Karpas-422 (cell line): ENCODE results near the gene CUEDC2. TPM values are rescaled to one million over a fixed set of nuclear protein-coding genes. Genes with fewer than 3 reads are reported as not detected.

Experiments used
- DNase-seq: peaks from one replicate; pipeline ENCODE4 v3.0.0-alpha.2; 2015
- H2AFZ ChIP-seq: fragments of 200-600 bp; sonication (generic); 2 replicates; pipeline ENCODE4 v1.6.1; 2014; ENCODE audit warnings: antibody characterized with exemption, low read length, mixed read lengths
- H3K27ac ChIP-seq: fragments of 200-600 bp; sonication (generic); 2 replicates; pipeline ENCODE4 v1.5.1; 2014; ENCODE audit warnings: mild to moderate bottlenecking, low read length, moderate library complexity
- H3K27me3 ChIP-seq: fragments of 200-600 bp; sonication (generic); 2 replicates; pipeline ENCODE4 v1.6.1; 2014; ENCODE audit warnings: low read length, mixed read lengths
- H3K36me3 ChIP-seq: fragments of 200-600 bp; sonication (generic); 2 replicates; pipeline ENCODE4 v1.6.1; 2014; ENCODE audit warnings: low read length, mixed read lengths; ENCODE audit not compliant: insufficient read depth
- H3K4me1 ChIP-seq: fragments of 200-600 bp; sonication (generic); 2 replicates; pipeline ENCODE4 v1.6.1; 2014; ENCODE audit warnings: mild to moderate bottlenecking, low read length, mixed read lengths
- H3K4me2 ChIP-seq: fragments of 200-600 bp; sonication (generic); 2 replicates; pipeline ENCODE4 v1.6.1; 2014; ENCODE audit warnings: low read length, low read depth, mild to moderate bottlenecking; ENCODE audit not compliant: poor library complexity, severe bottlenecking
- H3K4me3 ChIP-seq: fragments of 200-600 bp; sonication (generic); 2 replicates; pipeline ENCODE4 v1.5.1; 2014; ENCODE audit warnings: mild to moderate bottlenecking, antibody characterized with exemption, low read length, mixed read lengths
- H3K79me2 ChIP-seq: fragments of 200-600 bp; sonication (generic); 2 replicates; pipeline ENCODE4 v1.6.1; 2014; ENCODE audit warnings: mild to moderate bottlenecking, low read length, mixed read lengths
- H3K9ac ChIP-seq: fragments of 200-600 bp; sonication (generic); 2 replicates; pipeline ENCODE4 v1.6.0; 2014; ENCODE audit warnings: low read length
- H3K9me2 ChIP-seq: fragments of 200-600 bp; sonication (generic), shearing (Covaris generic); replicated peaks from 2 replicates; pipeline ENCODE4 v1.6.0; 2014; ENCODE audit warnings: mild to moderate bottlenecking, low read length, moderate library complexity; ENCODE audit not compliant: insufficient read depth
- H3K9me3 ChIP-seq: fragments of 300-700, 200-600 bp; sonication (generic); 2 replicates; pipeline ENCODE4 v1.6.1; 2014; ENCODE audit warnings: low read length, mixed read lengths
- H4K20me1 ChIP-seq: fragments of 200-600 bp; sonication (generic); 2 replicates; pipeline ENCODE4 v1.6.1; 2014; ENCODE audit warnings: mild to moderate bottlenecking, antibody characterized with exemption, low read length, low read depth; ENCODE audit not compliant: insufficient read depth
- total RNA-seq: library from RNA; depleted of rRNA; stranded (reverse); fragments of >200 nt; shearing (Covaris generic); gene quantifications from 2 replicates; pipeline ENCODE4 v1.2.3, GENCODE V29; 2014; ENCODE audit warnings: low replicate concordance

CUEDC2 gene
- total RNA-seq, 1 experiment from 2014 or later = 27.1 TPM

DNA sequence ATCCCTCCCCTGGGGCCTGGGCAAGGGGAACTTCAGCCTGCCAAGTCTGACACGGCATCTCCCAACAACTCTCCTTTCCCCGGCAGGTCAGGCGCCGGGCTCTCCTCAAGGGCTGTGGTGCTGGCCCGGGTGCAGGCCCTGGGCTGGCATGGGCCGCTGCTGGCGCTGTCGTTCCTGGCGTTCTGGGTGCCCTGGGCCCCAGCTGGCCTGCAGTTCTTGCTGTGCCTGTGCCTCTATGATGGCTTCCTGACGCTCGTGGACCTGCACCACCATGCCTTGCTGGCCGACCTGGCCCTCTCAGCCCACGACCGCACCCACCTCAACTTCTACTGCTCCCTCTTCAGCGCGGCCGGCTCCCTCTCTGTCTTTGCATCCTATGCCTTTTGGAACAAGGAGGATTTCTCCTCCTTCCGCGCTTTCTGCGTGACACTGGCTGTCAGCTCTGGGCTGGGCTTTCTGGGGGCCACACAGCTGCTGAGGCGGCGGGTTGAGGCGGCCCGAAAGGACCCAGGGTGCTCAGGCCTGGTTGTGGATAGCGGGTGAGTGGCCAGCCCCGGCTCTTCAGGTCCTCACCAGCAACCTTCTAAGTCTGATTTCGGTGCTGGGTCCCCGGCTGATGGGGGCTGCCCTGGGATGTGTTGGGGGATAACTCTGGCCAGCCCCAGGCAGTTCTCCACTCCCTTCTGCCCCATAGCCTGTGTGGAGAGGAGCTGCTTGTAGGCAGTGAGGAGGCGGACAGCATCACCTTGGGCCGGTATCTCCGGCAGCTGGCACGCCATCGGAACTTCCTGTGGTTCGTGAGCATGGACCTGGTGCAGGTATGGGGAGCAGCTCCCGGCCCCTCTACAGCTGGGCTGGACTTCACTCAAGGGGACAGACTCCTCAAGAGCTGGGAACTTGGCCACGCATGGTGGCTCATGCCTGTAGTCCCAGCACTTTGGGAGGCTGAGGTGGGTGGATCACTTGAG lies 38.5 kb upstream of the CUEDC2 start:
- Histone ChIP-seq H3K27ac (no peak overlapping the region), H3K4me1 (no peaks in the 10 kb centered on the region), H3K9me3 (no peaks in the 10 kb centered on the region), H3K4me2 (no peak overlapping the region), H4K20me1 (no peaks in the 10 kb centered on the region), H3K27me3 (no peaks in the 10 kb centered on the region), H3K79me2 (no peaks in the 10 kb centered on the region), H3K4me3 (no peak overlapping the region), H3K9ac (no peak overlapping the region), H3K9me2 (no peaks in the 10 kb centered on the region), H2AFZ (no peak overlapping the region), H3K36me3 (no peaks in the 10 kb centered on the region)
- DNase-seq = no peak

DNA sequence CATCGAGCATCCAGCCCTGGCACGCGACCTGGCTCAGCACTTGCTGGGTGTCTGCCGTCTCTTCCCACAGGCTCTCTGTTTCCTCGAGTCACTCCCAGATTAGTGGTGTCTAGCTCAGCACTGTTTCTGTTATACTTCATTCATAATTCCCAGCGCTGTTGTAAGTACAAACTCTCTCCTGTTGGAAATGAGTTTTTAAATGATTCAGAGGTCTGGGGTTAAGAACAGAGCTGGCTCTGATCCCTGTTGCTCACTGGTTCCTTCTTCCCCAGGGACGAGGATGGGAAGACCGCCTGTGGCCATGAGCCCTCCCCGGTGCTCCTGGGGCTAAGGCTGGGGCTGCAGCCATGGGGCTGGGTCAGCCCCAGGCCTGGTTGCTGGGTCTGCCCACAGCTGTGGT lies 36.3 kb upstream of the CUEDC2 start:
- no peaks in the 10 kb centered on the region for H3K9me2 ChIP-seq
- no peak overlapping the region for H3K27ac ChIP-seq
- no peak overlapping the region for H3K9ac ChIP-seq
- H3K4me3 ChIP-seq = no peak overlapping the region
- H3K79me2 ChIP-seq = no peaks in the 10 kb centered on the region
- no peak overlapping the region for H2AFZ ChIP-seq
- no peaks in the 10 kb centered on the region for H3K36me3 ChIP-seq
- no peaks in the 10 kb centered on the region for H3K27me3 ChIP-seq
- no peaks in the 10 kb centered on the region for H4K20me1 ChIP-seq
- H3K9me3 ChIP-seq = no peaks in the 10 kb centered on the region
- DNase-seq = no peak
- H3K4me2 ChIP-seq = no peak overlapping the region
- no peaks in the 10 kb centered on the region for H3K4me1 ChIP-seq

DNA sequence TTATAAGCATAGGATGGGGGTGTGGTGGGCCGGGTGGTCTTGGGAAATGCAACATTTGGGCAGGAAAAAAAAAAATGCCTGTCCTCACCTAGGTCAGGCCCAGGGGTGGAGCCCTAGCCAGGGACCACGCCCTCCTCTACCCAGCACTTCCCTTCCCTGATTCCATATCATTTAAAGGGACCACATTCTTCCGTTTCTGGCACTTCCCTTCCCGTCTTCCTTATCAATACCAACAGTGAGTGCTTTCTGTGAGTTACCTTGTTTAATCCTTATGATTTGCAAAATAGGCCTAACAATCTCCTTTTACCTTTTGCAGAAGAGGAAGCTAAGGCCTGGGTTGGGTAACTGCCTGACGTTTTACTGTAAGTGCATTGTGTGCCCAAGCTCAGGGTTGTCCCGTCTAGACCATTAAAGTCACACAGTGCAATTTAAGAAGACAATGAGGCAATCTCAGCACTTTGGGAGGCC lies 35.6 kb upstream of the CUEDC2 start:
- no peaks in the 10 kb centered on the region for H3K9me2 ChIP-seq
- no peak overlapping the region for H3K9ac ChIP-seq
- H3K27ac ChIP-seq = no peak overlapping the region
- H3K9me3 ChIP-seq = no peaks in the 10 kb centered on the region
- no peak overlapping the region for H3K4me3 ChIP-seq
- no peak overlapping the region for H2AFZ ChIP-seq
- no peaks in the 10 kb centered on the region for H3K36me3 ChIP-seq
- DNase-seq = no peak
- no peaks in the 10 kb centered on the region for H3K79me2 ChIP-seq
- H3K4me2 ChIP-seq = no peak overlapping the region
- no peaks in the 10 kb centered on the region for H3K27me3 ChIP-seq
- no peaks in the 10 kb centered on the region for H4K20me1 ChIP-seq
- no peaks in the 10 kb centered on the region for H3K4me1 ChIP-seq

DNA sequence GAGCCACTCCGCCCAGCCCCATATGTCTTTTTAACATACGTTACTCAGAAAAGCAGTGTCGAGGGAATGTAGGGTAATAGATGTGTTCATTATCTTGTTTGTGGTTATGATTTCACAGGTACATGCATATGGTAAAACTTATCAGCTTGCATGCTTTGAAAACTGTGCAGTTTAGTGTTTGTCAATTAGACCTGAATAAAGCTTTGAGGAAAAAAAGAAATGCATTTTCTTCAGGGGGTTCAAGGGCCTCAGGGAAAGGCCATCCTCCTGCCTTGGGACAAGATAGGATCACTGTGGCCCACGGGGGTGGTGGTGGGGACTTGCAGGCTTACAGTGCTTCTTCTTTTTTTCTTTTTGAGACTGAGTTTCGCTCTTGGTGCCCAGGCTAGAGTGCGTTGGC lies 34.9 kb upstream of the CUEDC2 start:
- Histone ChIP-seq H3K4me2 (no peak overlapping the region), H4K20me1 (no peaks in the 10 kb centered on the region), H3K27ac (no peak overlapping the region), H3K36me3 (no peaks in the 10 kb centered on the region), H3K9me3 (no peaks in the 10 kb centered on the region), H3K9me2 (no peaks in the 10 kb centered on the region), H2AFZ (no peak overlapping the region), H3K27me3 (no peaks in the 10 kb centered on the region), H3K4me1 (peaks cover under 1% of the 10 kb centered on the region; the same call in 1 of the 2 replicates), H3K4me3 (no peak overlapping the region), H3K9ac (no peak overlapping the region), H3K79me2 (no peaks in the 10 kb centered on the region)
- DNase-seq = no peak

DNA sequence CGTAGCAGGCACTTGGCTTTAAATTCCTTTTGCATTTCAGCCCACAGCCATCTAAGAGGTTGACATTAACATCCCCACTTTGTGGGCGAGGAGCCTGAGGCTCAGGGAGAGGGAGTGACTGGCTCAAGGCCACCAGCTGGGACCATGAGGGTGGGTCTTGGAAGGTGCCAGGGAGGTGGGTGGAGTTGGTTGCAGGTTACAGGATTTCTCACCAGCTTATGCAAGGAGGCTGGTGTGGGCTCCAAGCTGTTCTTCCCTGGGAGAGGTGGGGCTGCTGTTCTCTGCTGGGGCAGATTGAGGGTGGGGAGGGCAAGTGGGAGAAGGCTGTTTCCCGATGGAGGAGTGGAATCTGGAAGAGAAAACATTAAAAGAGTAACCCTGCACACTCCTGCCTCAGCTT lies 33.1 kb upstream of the CUEDC2 start:
- Histone ChIP-seq H3K4me1 (peaks cover 16% of the 10 kb centered on the region), H3K4me2 (no peak overlapping the region), H3K27me3 (no peaks in the 10 kb centered on the region), H3K36me3 (no peaks in the 10 kb centered on the region), H3K79me2 (no peaks in the 10 kb centered on the region), H3K27ac (no peak overlapping the region), H3K4me3 (no peak overlapping the region), H2AFZ (no peak overlapping the region), H3K9me3 (no peaks in the 10 kb centered on the region), H3K9me2 (no peaks in the 10 kb centered on the region), H3K9ac (no peak overlapping the region), H4K20me1 (no peaks in the 10 kb centered on the region)
- no peak for DNase-seq

DNA sequence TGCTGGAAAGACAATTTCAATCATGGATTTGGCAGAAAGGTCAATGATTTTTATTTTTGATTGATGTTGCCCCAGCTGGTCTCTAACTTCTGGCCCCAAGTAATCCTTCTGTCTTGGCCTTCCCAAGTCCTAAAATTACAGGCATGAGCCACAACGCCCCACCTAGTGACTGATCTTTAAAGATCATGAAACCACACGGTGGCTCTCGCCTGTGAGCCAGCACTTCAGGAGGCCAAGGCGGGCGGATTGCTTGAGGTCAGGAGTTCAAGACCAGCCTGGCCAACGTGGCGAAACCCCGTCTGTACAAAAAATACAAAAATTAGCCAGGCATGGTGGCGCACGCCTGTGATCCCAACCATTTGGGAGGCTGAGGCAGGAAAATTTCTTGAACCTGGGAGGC lies 31.6 kb upstream of the CUEDC2 start:
- H3K4me1 ChIP-seq = peaks cover 16% of the 10 kb centered on the region
- no peaks in the 10 kb centered on the region for H3K9me2 ChIP-seq
- no peak overlapping the region for H3K9ac ChIP-seq
- no peak for DNase-seq
- H3K27ac ChIP-seq = no peak overlapping the region
- H3K79me2 ChIP-seq = no peaks in the 10 kb centered on the region
- H3K27me3 ChIP-seq = no peaks in the 10 kb centered on the region
- H4K20me1 ChIP-seq = no peaks in the 10 kb centered on the region
- H2AFZ ChIP-seq = no peak overlapping the region
- no peaks in the 10 kb centered on the region for H3K36me3 ChIP-seq
- H3K9me3 ChIP-seq = no peaks in the 10 kb centered on the region
- no peak overlapping the region for H3K4me2 ChIP-seq
- no peak overlapping the region for H3K4me3 ChIP-seq

DNA sequence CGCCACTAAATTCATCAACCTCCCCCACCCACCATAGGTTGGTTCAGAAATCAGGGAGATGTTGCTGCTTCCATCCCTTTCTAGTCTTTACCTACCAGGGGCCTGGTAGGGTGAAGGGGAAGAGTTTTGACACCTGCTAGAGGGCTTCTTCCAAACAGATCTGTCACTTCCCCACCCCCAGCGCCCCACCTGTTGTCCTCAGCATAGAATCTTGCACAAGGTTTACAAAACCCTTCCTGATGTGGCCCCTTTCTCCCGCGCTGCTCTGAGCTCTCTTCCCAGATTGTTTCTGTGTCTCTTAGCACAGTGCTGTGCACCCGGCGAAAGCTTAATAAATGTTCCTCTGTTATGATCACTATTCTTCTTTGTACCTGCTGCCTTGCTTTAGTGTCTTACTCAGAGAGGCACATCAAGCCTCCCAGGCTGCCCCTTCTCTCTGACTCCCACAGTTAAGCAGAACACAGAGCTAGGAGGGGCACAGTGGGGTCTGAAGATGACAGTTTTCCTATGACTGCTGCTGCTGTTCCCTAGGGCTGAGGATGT lies 30.2 kb upstream of the CUEDC2 start:
- Histone ChIP-seq H3K27me3 (no peaks in the 10 kb centered on the region), H3K4me2 (no peak overlapping the region), H2AFZ (no peak overlapping the region), H3K27ac (no peak overlapping the region), H3K9me3 (no peaks in the 10 kb centered on the region), H3K79me2 (no peaks in the 10 kb centered on the region), H3K9me2 (no peaks in the 10 kb centered on the region), H3K4me3 (no peak overlapping the region), H4K20me1 (no peaks in the 10 kb centered on the region), H3K36me3 (no peaks in the 10 kb centered on the region), H3K4me1 (peaks cover 16% of the 10 kb centered on the region), H3K9ac (no peak overlapping the region)
- no peak for DNase-seq

DNA sequence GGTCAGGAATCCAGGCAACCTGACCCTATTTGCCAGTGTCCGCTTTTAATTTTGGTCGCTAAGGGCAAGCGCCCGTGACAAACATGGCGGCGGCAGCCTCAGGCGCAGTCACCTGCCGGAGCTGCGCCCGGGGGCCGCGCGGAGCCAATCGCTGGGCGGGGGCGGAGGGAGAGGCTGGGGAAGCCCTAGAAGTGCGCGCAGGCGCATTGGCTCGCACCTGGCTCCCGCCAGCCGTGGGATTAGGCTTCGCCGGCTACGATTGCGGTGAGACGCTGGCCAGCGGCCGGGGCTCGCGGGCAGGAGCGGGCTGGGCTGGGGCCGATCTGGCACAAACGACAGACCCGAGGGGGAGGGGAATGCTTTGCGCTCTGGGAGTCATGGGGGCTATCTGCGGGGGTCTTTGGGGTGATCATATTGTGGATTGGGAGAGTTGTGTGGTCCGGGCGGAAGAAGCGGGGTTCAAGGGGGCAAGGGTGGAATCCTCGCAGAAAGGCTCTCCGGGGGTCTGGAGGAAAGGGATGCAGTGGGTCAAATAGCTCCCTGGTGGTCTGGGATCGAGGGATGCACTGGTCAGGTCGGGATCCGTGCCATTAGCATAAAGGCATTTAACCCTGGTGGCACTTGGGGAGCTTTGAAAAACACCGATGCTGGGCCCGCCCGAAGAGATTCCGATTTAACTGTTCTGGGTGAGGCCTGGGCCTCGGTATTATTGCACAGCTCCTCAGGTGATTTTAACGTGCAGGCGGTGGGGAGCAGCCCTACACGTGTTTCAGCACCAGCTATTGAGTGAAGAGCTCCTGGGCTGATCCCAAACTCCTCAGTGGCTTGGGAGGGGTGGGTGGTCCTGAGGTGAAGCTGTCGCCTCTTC lies 29.0 kb upstream of the CUEDC2 start:
- H3K4me1 ChIP-seq = peaks cover 16% of the 10 kb centered on the region

More for the DNA sequence above, 29.0 kb upstream of the CUEDC2 start:
- peak; percentile 93 for DNase-seq
- Histone ChIP-seq H3K4me2 (peak overlapping the region; percentile 89), H4K20me1 (no peaks in the 10 kb centered on the region), H3K9me3 (no peaks in the 10 kb centered on the region), H3K9me2 (no peaks in the 10 kb centered on the region), H3K27ac (no peak overlapping the region), H3K9ac (peak overlapping the region; percentile 76), H3K36me3 (no peaks in the 10 kb centered on the region), H2AFZ (peak overlapping the region; percentile 95; the same call in 1 of the 2 replicates), H3K27me3 (no peaks in the 10 kb centered on the region), H3K4me3 (peak overlapping the region; percentile 72), H3K79me2 (no peaks in the 10 kb centered on the region)
